Erythroblast (primary cell): ENCODE measurements around the gene MIER2.

ENCODE experiments used
- GATA1 ChIP-seq: IDR thresholded peaks from 2 replicates; pipeline ENCODE4 v1.6.1; 2011; ENCODE audit warnings: low read depth, mild to moderate bottlenecking, control low read depth, low read length, moderate library complexity
- POLR2A ChIP-seq: IDR thresholded peaks from 2 replicates; pipeline ENCODE4 v1.6.1; 2011; ENCODE audit warnings: mild to moderate bottlenecking, low read length

- TF ChIP-seq POLR2A (no peak), GATA1 (no peak)
Measured at GRCh38 chr19:288911-289310, 55.7 kb downstream of the MIER2 start.
